ENCODE data around the gene PCDHGB2. TPM values are rescaled to one million over a fixed set of nuclear protein-coding genes. Genes with fewer than 3 reads are reported as not detected.

The PCDHGB2 gene
- total and polyA plus RNA-seq, 2 of the 4 experiments (the other 2 are of a cell fraction): 2.6 to 3.0 TPM

DNA sequence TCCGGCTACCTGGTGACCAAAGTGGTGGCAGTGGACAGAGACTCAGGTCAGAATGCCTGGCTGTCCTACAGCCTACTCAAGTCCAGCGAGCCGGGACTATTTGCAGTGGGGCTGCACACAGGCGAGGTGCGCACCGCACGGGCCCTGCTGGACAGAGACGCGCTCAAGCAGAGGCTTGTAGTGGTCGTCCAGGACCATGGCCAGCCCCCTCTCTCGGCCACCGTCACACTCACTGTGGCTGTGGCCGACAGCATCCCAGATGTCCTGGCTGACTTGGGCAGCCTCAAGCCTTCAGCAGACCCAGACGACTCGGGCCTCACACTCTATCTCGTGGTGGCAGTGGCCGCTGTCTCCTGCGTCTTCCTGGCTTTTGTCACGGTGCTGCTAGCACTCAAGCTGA lies 2.8 kb upstream of the PCDHGB2 start:
- peaks cover 59% of the 10 kb centered on the region for H3K9me3 ChIP-seq (ENCODE audit: control insufficient read depth, insufficient read depth, low read length)
- H3K4ac ChIP-seq (ENCODE audit: low read depth, low read length): no peak overlapping the region
- no peak overlapping the region for H3K9ac ChIP-seq (ENCODE audit: low read depth, low read length)
- no peak overlapping the region for H3K18ac ChIP-seq (ENCODE audit: low read depth, low read length)
- H2AK5ac ChIP-seq (ENCODE audit: low read depth, low read length): no peak overlapping the region
- in situ Hi-C loops (cut with MboI; ENCODE audit: low sequenced_read_pairs): no loop called here
- H4K5ac ChIP-seq (ENCODE audit: low read depth, low read length): no peak overlapping the region
- H2BK120ac ChIP-seq (ENCODE audit: low read depth, low read length): no peak overlapping the region
- no peak overlapping the region for H2BK5ac ChIP-seq (ENCODE audit: low read depth, low read length, poor library complexity, severe bottlenecking)
- ChIA-PET POLR2A (ENCODE audit: unreplicated experiment) (no interaction called here), CTCF (no interaction called here)
- BruUV-seq (replicated peaks): no TSS peak
- TF ChIP-seq POLR2A (IDR thresholded peaks at IDR 0.05; ENCODE audit: low read depth, low read length) (no peak), BHLHE40 (IDR thresholded peaks at IDR 0.05; ENCODE audit: low read depth, low read length) (no peak), FOS (IDR thresholded peaks at IDR 0.05; ENCODE audit: low read depth, low read length) (no peak), RCOR1 (IDR thresholded peaks at IDR 0.05; ENCODE audit: insufficient replicate concordance, low read length) (no peak), MAZ (IDR thresholded peaks at IDR 0.05; ENCODE audit: borderline replicate concordance, low read depth, low read length) (no peak), RFX5 (IDR thresholded peaks at IDR 0.05; ENCODE audit: low read depth, low read length) (no peak), MAFK (IDR thresholded peaks at IDR 0.05; ENCODE audit: low read depth, low read length) (no peak), SMC3 (IDR thresholded peaks at IDR 0.05; ENCODE audit: low read depth, low read length) (no peak), NFE2L2 (IDR thresholded peaks at IDR 0.05; ENCODE audit: low read depth, low read length) (no peak), MXI1 (IDR thresholded peaks at IDR 0.05; ENCODE audit: borderline replicate concordance, low read depth, low read length) (no peak), CEBPB (IDR thresholded peaks at IDR 0.05; ENCODE audit: low read depth, low read length) (no peak), RAD21 (IDR thresholded peaks at IDR 0.05; ENCODE audit: low read length) (no peak), CHD1 (IDR thresholded peaks at IDR 0.05; ENCODE audit: low read depth, low read length) (no peak)
- TF ChIP-seq, protein P1, sequence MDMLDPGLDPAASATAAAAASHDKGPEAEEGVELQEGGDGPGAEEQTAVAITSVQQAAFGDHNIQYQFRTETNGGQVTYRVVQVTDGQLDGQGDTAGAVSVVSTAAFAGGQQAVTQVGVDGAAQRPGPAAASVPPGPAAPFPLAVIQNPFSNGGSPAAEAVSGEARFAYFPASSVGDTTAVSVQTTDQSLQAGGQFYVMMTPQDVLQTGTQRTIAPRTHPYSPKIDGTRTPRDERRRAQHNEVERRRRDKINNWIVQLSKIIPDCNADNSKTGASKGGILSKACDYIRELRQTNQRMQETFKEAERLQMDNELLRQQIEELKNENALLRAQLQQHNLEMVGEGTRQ (IDR thresholded peaks at IDR 0.05; ENCODE audit: low read depth, low read length): no peak
- TF ChIP-seq, protein P2, sequence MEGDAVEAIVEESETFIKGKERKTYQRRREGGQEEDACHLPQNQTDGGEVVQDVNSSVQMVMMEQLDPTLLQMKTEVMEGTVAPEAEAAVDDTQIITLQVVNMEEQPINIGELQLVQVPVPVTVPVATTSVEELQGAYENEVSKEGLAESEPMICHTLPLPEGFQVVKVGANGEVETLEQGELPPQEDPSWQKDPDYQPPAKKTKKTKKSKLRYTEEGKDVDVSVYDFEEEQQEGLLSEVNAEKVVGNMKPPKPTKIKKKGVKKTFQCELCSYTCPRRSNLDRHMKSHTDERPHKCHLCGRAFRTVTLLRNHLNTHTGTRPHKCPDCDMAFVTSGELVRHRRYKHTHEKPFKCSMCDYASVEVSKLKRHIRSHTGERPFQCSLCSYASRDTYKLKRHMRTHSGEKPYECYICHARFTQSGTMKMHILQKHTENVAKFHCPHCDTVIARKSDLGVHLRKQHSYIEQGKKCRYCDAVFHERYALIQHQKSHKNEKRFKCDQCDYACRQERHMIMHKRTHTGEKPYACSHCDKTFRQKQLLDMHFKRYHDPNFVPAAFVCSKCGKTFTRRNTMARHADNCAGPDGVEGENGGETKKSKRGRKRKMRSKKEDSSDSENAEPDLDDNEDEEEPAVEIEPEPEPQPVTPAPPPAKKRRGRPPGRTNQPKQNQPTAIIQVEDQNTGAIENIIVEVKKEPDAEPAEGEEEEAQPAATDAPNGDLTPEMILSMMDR (conservative IDR thresholded peaks at IDR 0.05; ENCODE audit: low read depth, low read length): no peak
- TF ChIP-seq, protein P3, sequence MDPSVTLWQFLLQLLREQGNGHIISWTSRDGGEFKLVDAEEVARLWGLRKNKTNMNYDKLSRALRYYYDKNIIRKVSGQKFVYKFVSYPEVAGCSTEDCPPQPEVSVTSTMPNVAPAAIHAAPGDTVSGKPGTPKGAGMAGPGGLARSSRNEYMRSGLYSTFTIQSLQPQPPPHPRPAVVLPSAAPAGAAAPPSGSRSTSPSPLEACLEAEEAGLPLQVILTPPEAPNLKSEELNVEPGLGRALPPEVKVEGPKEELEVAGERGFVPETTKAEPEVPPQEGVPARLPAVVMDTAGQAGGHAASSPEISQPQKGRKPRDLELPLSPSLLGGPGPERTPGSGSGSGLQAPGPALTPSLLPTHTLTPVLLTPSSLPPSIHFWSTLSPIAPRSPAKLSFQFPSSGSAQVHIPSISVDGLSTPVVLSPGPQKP (IDR thresholded peaks at IDR 0.05; ENCODE audit: borderline replicate concordance, low read depth, low read length): no peak
- no peak overlapping the region for H2AK9ac ChIP-seq (replicated peaks; ENCODE audit: low read depth, low read length, poor library complexity)
- no peak for DNase-seq
- H3K9me1 ChIP-seq (ENCODE audit: insufficient read depth, low read length): no peaks in the 10 kb centered on the region
- intact Hi-C loops (cut with micrococcal nuclease): no loop called here
- H3K79me1 ChIP-seq (ENCODE audit: low read depth in 1 of 2, low read length in 2 of 2): no peaks in the 10 kb centered on the region
- H2BK20ac ChIP-seq (ENCODE audit: low read depth, low read length): no peak overlapping the region
- H4K20me1 ChIP-seq (ENCODE audit: insufficient read depth, low read length): no peaks in the 10 kb centered on the region
- H3K14ac ChIP-seq (replicated peaks; ENCODE audit: low read depth, low read length): no peak overlapping the region; the same call in 1 of the 2 replicates
- no peak overlapping the region for H4K8ac ChIP-seq (ENCODE audit: low read depth in 2 of 2, low read length in 2 of 2)
- no peaks in the 10 kb centered on the region for H3K4me1 ChIP-seq (ENCODE audit: control insufficient read depth, insufficient read depth, low read length)
- H3K4me3 ChIP-seq (ENCODE audit: insufficient read depth, low read depth, low read length): no peak overlapping the region
- H3K23ac ChIP-seq (ENCODE audit: low read depth, low read length): no peak overlapping the region
- no peak overlapping the region for H3K4me2 ChIP-seq (ENCODE audit: low read depth, low read length)
- H3K36me3 ChIP-seq (ENCODE audit: control insufficient read depth, insufficient read depth, low read length): peaks cover 5% of the 10 kb centered on the region; the same call in 1 of the 2 replicates
- no peak for ATAC-seq (ENCODE audit: low read depth)
- H3K27me3 ChIP-seq (ENCODE audit: control insufficient read depth, insufficient read depth, low read length): no peaks in the 10 kb centered on the region
- WGBS, 2 experiments (ENCODE audit: extremely low coverage in 2 of 2, insufficient read length in 1 of 2): 64% methylated on average over 13 of the region's 19 CpGs; no CpG with 5 or more reads in 1 of the 2 experiments
- H3K27ac ChIP-seq (ENCODE audit: insufficient read depth, low read length): no peak overlapping the region
- dilution Hi-C loops (cut with HindIII; ENCODE audit: low sequenced_read_pairs, unreplicated experiment): no loop called here
- peak overlapping the region; percentile 28 for H2AFZ ChIP-seq (replicated peaks; ENCODE audit: low read length, poor library complexity)
- no peak overlapping the region for H4K91ac ChIP-seq (ENCODE audit: insufficient read depth, low read depth, low read length)
- no peak overlapping the region for H2BK15ac ChIP-seq (ENCODE audit: low read depth, low read length)
- H3K56ac ChIP-seq (ENCODE audit: extremely low read depth, insufficient read depth, low read length): no peak overlapping the region

Data from IMR-90 (cell line).